ENCODE data around the gene KCNH4.

The KCNH4 gene

GRCh38 chr17:42135664-42136653, 45.0 kb downstream of the KCNH4 start:
- DNase-seq: no peak

- no peak for DNase-seq
These were observed 45.8 kb downstream of the KCNH4 start for GRCh38 chr17:42135151-42135550.

GRCh38 chr17:42133461-42134041, 47.4 kb downstream of the KCNH4 start:
- peak; percentile 91 for DNase-seq

- peak; percentile 47 for DNase-seq
These were observed 48.0 kb downstream of the KCNH4 start for GRCh38 chr17:42132941-42133340.

- DNase-seq: no peak
These were observed 48.9 kb downstream of the KCNH4 start for GRCh38 chr17:42131981-42132432.

- DNase-seq: no peak
These were observed 49.7 kb downstream of the KCNH4 start for GRCh38 chr17:42131232-42131631.

GRCh38 chr17:42130310-42130936, 50.5 kb downstream of the KCNH4 start:
- DNase-seq: no peak

GRCh38 chr17:42129109-42129837, 51.7 kb downstream of the KCNH4 start:
- no peak for DNase-seq

- DNase-seq: no peak
These were observed 53.5 kb downstream of the KCNH4 start for GRCh38 chr17:42127414-42127813.

- DNase-seq: no peak
These were observed 54.1 kb downstream of the KCNH4 start for GRCh38 chr17:42126836-42127235.

GRCh38 chr17:42125565-42125964, 55.4 kb downstream of the KCNH4 start:
- no peak for DNase-seq

- DNase-seq: no peak
These were observed 56.7 kb downstream of the KCNH4 start for GRCh38 chr17:42124256-42124655.

- DNase-seq: peak; percentile 59
These were observed 58.3 kb downstream of the KCNH4 start, which contains the start of gene HSPB9 for GRCh38 chr17:42122371-42123303. TSS of gene HSPB9 (plus strand) at chr17:42122804. CDS start at chr17:42122851, 47 bp downstream.

- DNase-seq: peak; percentile 68
These were observed 59.9 kb downstream of the KCNH4 start, which contains the start of gene KAT2A for GRCh38 chr17:42120770-42121769. TSS of gene KAT2A (minus strand) at chr17:42121367. CDS start at chr17:42121304, 63 bp downstream.

GRCh38 chr17:42120161-42120769, 60.7 kb downstream of the KCNH4 start:
- DNase-seq: no peak

GRCh38 chr17:42119301-42119700, 61.6 kb downstream of the KCNH4 start:
- no peak for DNase-seq

- peak; percentile 4 for DNase-seq
These were observed 62.4 kb downstream of the KCNH4 start for GRCh38 chr17:42118545-42118944.

- no peak for DNase-seq
These were observed 62.8 kb downstream of the KCNH4 start for GRCh38 chr17:42118126-42118510.

- DNase-seq: no peak
These were observed 63.4 kb downstream of the KCNH4 start for GRCh38 chr17:42117397-42118125.
